Measurements from ENCODE around the gene STK16. TPM values are rescaled to one million over a fixed set of nuclear protein-coding genes. Genes with fewer than 3 reads are reported as not detected.
"Not testable (repeated sequence)": the region's sequence is repeated elsewhere in the genome, so short reads cannot be mapped to it uniquely, and the experiment has no call there.

The STK16 gene
- polyA plus RNA-seq, 1 donor from 2014 or later, result 64.9 TPM

- Histone ChIP-seq H3K4me3 (ENCODE audit: low read length) (no peak overlapping the region), H3K9me2 (ENCODE audit: insufficient read depth, low read length) (no peaks in the 10 kb centered on the region), H3K4me2 (ENCODE audit: low read length) (no peak overlapping the region), H4K20me1 (ENCODE audit: insufficient read depth) (no peaks in the 10 kb centered on the region), H2AFZ (ENCODE audit: low read depth, low read length) (no peak overlapping the region), H3F3A (ENCODE audit: insufficient read depth, low read length, poor library complexity, severe bottlenecking) (no peaks in the 10 kb centered on the region), H3K36me3 (ENCODE audit: insufficient read depth, low read length) (no peaks in the 10 kb centered on the region), H3K27me3 (ENCODE audit: insufficient read depth, low read depth, low read length) (no peaks in the 10 kb centered on the region), H3K9ac (ENCODE audit: low read length) (no peak overlapping the region), H3K27ac (ENCODE audit: low read length) (no peak overlapping the region), H3K79me2 (replicated peaks; ENCODE audit: insufficient read depth, low read length) (no peaks in the 10 kb centered on the region), H3K9me3 (ENCODE audit: low read length) (no peaks in the 10 kb centered on the region)
- TF ChIP-seq EZH2 (IDR thresholded peaks at IDR 0.05; ENCODE audit: borderline replicate concordance, insufficient read depth, low read length, poor library complexity, severe bottlenecking) (no peak), SMC3 (conservative IDR thresholded peaks at IDR 0.05; ENCODE audit: poor library complexity) (no peak), RAD21 (conservative IDR thresholded peaks at IDR 0.05) (no peak), TAF1 (IDR thresholded peaks at IDR 0.05; ENCODE audit: low read depth) (no peak), MXI1 (conservative IDR thresholded peaks at IDR 0.05; ENCODE audit: poor library complexity, severe bottlenecking) (no peak), EP300 (conservative IDR thresholded peaks at IDR 0.05; ENCODE audit: poor library complexity, severe bottlenecking) (no peak)
- TF ChIP-seq, protein P1, sequence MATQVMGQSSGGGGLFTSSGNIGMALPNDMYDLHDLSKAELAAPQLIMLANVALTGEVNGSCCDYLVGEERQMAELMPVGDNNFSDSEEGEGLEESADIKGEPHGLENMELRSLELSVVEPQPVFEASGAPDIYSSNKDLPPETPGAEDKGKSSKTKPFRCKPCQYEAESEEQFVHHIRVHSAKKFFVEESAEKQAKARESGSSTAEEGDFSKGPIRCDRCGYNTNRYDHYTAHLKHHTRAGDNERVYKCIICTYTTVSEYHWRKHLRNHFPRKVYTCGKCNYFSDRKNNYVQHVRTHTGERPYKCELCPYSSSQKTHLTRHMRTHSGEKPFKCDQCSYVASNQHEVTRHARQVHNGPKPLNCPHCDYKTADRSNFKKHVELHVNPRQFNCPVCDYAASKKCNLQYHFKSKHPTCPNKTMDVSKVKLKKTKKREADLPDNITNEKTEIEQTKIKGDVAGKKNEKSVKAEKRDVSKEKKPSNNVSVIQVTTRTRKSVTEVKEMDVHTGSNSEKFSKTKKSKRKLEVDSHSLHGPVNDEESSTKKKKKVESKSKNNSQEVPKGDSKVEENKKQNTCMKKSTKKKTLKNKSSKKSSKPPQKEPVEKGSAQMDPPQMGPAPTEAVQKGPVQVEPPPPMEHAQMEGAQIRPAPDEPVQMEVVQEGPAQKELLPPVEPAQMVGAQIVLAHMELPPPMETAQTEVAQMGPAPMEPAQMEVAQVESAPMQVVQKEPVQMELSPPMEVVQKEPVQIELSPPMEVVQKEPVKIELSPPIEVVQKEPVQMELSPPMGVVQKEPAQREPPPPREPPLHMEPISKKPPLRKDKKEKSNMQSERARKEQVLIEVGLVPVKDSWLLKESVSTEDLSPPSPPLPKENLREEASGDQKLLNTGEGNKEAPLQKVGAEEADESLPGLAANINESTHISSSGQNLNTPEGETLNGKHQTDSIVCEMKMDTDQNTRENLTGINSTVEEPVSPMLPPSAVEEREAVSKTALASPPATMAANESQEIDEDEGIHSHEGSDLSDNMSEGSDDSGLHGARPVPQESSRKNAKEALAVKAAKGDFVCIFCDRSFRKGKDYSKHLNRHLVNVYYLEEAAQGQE (IDR thresholded peaks at IDR 0.05; ENCODE audit: borderline replicate concordance), result no peak
Observed at GRCh38 chr2:219285894-219286425, 40.7 kb downstream of the STK16 start.

DNA sequence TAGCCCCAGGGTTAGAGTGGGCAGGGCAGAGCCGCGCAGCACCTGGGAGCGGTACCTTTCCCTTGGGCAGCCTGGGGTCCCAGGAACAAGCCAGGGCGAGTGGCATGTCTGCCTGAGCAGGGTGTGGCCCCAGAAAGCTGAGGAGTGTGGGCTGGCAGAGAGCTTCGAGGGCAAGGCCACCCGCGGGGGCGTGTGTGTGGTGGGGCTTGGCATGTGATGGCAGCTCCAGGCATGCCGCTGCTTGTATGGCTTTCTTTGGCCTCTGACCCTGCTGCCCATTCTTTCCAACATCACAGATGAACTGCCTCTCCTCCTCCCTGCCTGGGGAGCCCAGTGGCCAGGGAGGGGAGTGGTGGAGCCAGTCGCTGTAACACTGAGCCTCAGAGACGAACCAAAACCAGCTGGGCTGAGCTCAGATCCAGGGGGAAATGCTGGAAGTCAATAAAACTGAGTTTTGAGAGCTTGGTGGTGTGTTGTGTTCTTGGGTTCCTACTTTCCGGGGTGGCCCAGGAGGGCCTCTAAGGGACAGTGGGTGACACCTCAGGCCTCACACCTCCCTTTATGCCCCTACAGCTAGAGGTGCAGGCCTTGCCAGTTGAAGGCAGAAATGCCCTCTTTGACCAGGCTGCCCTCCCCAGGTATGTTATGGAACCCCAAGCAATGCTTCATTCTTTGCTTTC lies 41.3 kb downstream of the STK16 start:
- no peaks in the 10 kb centered on the region for H3K36me3 ChIP-seq (ENCODE audit: insufficient read depth, low read length)
- no peaks in the 10 kb centered on the region for H3K79me2 ChIP-seq (replicated peaks; ENCODE audit: insufficient read depth, low read length)
- no peaks in the 10 kb centered on the region for H3F3A ChIP-seq (ENCODE audit: insufficient read depth, low read length, poor library complexity, severe bottlenecking)
- H3K27ac ChIP-seq (ENCODE audit: low read length), result no peak overlapping the region
- H3K4me2 ChIP-seq (ENCODE audit: low read length), result no peak overlapping the region
- H3K9me3 ChIP-seq (ENCODE audit: low read length), result no peaks in the 10 kb centered on the region
- H2AFZ ChIP-seq (ENCODE audit: low read depth, low read length), result no peak overlapping the region
- no peak overlapping the region for H3K4me3 ChIP-seq (ENCODE audit: low read length)
- TF ChIP-seq, protein P2, sequence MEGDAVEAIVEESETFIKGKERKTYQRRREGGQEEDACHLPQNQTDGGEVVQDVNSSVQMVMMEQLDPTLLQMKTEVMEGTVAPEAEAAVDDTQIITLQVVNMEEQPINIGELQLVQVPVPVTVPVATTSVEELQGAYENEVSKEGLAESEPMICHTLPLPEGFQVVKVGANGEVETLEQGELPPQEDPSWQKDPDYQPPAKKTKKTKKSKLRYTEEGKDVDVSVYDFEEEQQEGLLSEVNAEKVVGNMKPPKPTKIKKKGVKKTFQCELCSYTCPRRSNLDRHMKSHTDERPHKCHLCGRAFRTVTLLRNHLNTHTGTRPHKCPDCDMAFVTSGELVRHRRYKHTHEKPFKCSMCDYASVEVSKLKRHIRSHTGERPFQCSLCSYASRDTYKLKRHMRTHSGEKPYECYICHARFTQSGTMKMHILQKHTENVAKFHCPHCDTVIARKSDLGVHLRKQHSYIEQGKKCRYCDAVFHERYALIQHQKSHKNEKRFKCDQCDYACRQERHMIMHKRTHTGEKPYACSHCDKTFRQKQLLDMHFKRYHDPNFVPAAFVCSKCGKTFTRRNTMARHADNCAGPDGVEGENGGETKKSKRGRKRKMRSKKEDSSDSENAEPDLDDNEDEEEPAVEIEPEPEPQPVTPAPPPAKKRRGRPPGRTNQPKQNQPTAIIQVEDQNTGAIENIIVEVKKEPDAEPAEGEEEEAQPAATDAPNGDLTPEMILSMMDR (IDR thresholded peaks at IDR 0.05; ENCODE audit: poor library complexity, severe bottlenecking), result no peak
- TF ChIP-seq RAD21 (conservative IDR thresholded peaks at IDR 0.05) (no peak), EP300 (conservative IDR thresholded peaks at IDR 0.05; ENCODE audit: poor library complexity, severe bottlenecking) (no peak)
- no peaks in the 10 kb centered on the region for H3K27me3 ChIP-seq (ENCODE audit: insufficient read depth, low read depth, low read length)
- no peaks in the 10 kb centered on the region for H4K20me1 ChIP-seq (ENCODE audit: insufficient read depth)
- no peak overlapping the region for H3K9ac ChIP-seq (ENCODE audit: low read length)
- H3K9me2 ChIP-seq (ENCODE audit: insufficient read depth, low read length), result no peaks in the 10 kb centered on the region

DNA sequence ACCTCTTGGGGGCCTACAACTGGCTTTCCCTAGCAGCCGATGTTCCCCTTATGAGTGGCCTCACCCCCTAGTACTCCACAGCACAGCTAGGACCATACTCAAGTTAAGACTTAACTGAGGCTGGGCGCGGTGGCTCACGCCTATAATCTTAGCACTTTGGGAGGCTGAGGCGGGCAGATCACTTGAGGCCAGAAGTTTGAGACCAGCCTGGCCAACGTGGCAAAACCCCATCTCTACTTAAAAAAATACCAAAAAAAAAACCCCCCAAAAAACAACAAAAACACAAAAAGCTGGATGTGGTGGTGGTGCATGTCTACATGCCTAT lies 41.8 kb downstream of the STK16 start:
- not testable (repeated sequence) for H2AFZ ChIP-seq (ENCODE audit: low read depth, low read length); H3K9me2 ChIP-seq (ENCODE audit: insufficient read depth, low read length); H3K4me3 ChIP-seq (ENCODE audit: low read length); H3K27me3 ChIP-seq (ENCODE audit: insufficient read depth, low read depth, low read length); H3K9me3 ChIP-seq (ENCODE audit: low read length); H3K27ac ChIP-seq (ENCODE audit: low read length); H3K4me2 ChIP-seq (ENCODE audit: low read length); H4K20me1 ChIP-seq (ENCODE audit: insufficient read depth); H3K36me3 ChIP-seq (ENCODE audit: insufficient read depth, low read length); H3K9ac ChIP-seq (ENCODE audit: low read length); H3F3A ChIP-seq (ENCODE audit: insufficient read depth, low read length, poor library complexity, severe bottlenecking); H3K79me2 ChIP-seq (replicated peaks; ENCODE audit: insufficient read depth, low read length)

All from neural cell (in vitro differentiated cells).